Superior temporal gyrus (tissue), 1 donor: ENCODE results near the gene KRTAP16-1.
"Not testable (repeated sequence)": the region's sequence is repeated elsewhere in the genome, so short reads cannot be mapped to it uniquely, and the experiment has no call there.

Experiments
- DNase-seq: peaks from one replicate; pipeline ENCODE4 v3.0.0-alpha.2; 2016; ENCODE audit errors: extremely low spot score

KRTAP16-1 gene

DNA sequence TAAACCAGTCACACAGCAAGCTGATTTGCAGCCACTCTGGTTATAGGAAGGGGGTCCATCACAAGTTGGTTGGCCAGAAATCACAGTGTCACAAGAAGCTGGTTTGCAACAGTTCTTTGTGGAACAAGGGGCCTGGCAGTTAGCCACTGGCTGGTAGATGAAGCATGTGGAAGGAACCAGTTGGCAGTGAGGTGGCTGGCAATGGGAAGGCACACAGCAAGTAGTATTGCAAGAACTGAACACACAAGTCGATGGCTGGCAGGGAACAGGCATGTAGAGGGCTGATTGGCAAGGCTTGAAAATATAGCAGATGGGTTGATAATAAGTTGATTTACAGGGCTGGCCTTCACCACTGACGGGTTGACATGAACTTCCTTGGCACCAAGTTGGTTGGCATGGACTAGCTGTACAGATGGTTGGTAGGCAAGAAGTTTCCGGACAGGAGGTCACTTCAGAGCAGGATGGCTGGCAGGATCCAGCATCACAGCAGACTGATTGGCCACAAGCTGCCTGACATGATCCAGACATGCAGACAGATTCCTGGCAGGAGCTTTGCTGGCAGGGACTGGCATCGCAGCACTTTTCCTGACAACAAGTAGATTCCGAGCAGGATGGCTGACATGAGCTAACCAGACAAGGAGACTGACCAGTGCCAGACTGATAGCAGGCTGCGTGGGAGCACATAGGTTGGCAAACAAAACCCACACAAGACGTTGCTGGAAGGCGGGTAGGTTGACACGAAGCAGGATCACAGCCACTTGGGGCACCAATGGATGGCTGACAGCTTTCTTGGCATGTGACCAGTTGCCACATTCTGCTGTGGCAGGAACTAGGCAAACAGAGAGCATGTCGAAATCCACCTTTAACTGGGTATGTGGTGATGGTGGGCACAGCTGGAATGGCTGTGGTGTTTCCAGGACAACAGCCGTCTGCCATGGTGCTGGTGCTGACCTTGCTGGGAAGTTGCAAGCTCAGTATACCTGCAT is 6.9 kb downstream of the KRTAP16-1 start, which contains the start of gene KRTAP29-1:
Gene KRTAP29-1, minus strand, starts transcription at position 936 of the 986 bp plus-strand sequence. Its CDS starts 0 bp downstream, at position 936.
- no peak for DNase-seq

- DNase-seq, result no peak
These were observed 7.8 kb downstream of the KRTAP16-1 start for GRCh38 chr17:41301204-41301790.

GRCh38 chr17:41298458-41299135 is 10.5 kb downstream of the KRTAP16-1 start:
- DNase-seq, result no peak

DNA sequence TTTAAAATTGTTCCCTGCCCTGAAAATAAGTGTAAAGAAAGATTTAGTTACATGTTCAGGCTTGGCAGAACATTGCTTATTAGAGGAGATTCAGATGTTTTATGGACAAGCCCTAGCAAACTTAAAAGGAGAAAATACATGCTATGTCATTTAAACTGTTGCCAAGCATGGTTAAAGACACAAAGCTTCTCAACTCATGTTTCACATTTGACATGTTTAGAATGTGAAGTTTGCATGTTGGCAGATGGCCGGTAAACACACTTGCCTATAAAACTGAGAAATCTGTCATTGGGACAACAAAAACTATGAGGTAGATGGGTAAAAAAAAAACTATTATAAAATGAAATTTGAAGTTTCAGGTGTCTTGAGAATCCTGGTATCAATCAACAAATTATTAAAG is 12.3 kb downstream of the KRTAP16-1 start:
- DNase-seq, result no peak

DNA sequence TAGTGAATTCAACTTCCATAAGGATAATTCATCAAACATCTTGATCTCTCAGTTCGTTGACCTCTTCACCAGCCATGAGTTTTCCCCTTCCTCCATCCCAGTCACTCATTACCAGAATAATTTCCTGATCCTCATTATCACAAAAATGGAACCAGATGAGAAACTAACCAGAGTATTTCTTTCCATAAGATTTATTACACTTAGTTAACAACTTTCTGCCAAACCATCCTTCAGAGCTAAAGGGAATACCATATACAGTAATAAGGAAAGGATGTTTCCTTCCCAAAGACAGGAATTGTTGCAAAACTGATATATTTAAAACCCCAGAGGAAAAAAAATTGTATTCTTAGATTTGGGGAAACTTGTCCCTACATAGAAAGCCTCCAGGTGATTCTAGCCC is 15.1 kb downstream of the KRTAP16-1 start:
- DNase-seq, result peak; percentile 1

GRCh38 chr17:41287050-41287449 is 22.1 kb downstream of the KRTAP16-1 start:
- peak; percentile 1 for DNase-seq

GRCh38 chr17:41284546-41284945 is 24.6 kb downstream of the KRTAP16-1 start:
- DNase-seq, result peak; percentile 1

DNA sequence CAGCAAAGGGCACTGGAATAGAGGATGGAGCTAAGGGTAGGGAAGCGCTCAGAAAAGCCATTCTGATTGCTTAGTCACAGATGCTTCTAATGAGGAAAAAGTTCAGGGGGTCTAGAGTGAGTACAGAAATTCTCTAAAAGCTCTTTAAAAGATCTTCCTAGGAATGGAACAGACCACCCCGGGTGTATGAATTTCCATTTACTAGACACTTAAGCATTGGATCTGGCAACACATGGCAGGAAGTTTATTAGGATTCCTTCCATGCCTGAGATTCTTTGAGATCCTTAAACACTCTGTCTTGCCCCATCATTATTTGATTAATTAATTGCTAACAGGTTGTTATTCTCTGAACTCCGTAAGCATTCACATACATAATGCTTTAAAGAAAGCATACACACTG is 25.1 kb downstream of the KRTAP16-1 start:
- DNase-seq, result peak; percentile 1

DNA sequence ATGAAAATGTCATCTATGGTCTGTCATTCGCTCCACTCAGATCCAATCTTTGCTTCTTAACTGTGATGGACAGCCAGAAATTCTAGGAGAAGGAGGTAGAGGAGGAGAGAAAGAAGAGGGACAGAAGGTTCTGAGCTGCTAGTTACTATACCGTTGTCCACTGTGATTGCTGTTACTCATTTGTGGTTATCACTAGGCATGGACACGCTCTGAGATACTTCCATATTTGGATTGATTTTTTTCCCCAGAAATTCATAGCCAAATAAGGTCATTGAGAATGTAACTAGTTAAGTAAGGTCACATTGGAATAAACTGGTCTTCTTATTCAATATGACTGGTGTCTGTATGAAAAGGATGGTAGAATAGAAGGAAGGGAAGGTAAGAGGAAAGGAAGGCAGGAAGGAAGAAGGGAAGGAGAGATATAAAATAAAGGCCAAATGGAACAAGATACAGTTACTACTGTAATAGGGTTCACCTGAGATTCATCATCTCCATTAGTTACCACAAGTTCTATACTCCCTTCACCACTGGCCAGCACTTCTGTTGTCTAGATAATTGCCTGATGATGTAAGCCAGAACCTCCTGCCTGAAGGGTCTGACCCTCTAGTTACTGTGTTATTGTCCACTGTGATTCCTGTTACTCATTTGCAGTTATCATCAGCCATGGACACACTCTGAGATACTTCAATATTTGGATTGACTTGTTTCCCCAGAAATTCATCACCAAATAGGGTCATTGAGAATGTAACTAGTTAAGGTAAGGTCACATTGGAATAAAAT is 30.7 kb downstream of the KRTAP16-1 start:
- peak; percentile 1 for DNase-seq

DNA sequence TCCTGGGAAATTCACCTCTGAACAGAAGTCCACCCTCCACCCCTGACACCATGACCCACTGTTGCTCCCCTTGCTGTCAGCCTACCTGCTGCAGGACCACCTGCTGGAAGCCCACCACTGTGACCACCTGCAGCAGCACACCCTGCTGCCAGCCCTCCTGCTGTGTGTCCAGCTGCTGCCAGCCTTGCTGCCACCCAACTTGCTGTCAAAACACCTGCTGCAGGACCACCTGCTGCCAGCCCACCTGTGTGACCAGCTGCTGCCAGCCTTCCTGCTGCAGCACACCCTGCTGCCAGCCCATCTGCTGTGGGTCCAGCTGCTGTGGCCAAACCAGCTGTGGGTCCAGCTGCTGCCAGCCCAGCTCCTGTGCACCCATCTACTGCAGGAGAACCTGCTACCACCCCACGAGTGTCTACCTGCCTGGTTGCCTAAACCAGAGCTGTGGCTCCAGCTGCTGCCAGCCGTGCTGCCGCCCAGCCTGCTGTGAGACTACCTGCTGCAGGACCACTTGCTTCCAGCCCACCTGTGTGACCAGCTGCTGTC is 33.4 kb downstream of the KRTAP16-1 start, which contains the start of gene KRTAP9-7:
Gene KRTAP9-7, plus strand, starts transcription at position 51 of the 543 bp plus-strand sequence. Its CDS starts 0 bp downstream, at position 51.
- DNase-seq, result peak; percentile 0

DNA sequence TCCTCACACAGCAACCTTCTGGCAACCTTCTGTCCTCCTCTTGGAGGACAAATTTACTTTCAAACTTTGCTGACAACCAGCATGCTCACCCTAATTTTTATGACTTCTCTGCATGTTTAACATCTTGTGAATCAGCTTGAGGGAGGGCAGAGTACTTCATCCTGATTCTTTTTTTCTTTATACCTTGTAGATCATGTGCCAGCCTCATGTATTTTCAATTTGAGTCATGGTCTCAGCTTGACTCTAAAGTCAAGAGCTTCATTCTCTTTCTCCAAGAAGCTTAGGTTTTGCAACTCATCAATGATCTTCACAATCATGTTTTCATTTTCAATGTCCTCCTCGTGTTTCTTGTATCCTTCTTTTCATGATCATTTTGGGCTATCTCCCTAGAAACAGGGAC is 37.3 kb downstream of the KRTAP16-1 start:
- no peak for DNase-seq

DNA sequence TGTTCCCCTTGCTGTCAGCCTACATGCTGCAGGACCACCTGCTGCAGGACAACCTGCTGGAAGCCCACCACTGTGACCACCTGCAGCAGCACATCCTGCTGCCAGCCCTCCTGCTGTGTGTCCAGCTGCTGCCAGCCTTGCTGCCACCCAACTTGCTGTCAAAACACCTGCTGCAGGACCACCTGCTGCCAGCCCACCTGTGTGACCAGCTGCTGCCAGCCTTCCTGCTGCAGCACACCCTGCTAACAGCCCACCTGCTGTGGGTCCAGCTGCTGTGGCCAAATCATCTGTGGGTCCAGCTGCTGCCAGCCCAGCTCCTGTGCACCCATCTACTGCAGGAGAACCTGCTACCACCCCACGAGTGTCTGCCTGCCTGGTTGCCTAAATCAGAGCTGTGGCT is 37.8 kb downstream of the KRTAP16-1 start:
- not testable (repeated sequence) for DNase-seq

GRCh38 chr17:41267711-41268110 is 41.4 kb downstream of the KRTAP16-1 start:
- no peak for DNase-seq

- DNase-seq, result no peak
These were observed 44.0 kb downstream of the KRTAP16-1 start, which contains the start of gene KRTAP9-6 for GRCh38 chr17:41265078-41265477. KRTAP9-6 (plus strand) TSS chr17:41265378; CDS start chr17:41265378, 0 bp downstream.

GRCh38 chr17:41264599-41264998 is 44.5 kb downstream of the KRTAP16-1 start:
- peak; percentile 1 for DNase-seq

- peak; percentile 0 for DNase-seq
These were observed 45.9 kb downstream of the KRTAP16-1 start for GRCh38 chr17:41263212-41263611.

DNA sequence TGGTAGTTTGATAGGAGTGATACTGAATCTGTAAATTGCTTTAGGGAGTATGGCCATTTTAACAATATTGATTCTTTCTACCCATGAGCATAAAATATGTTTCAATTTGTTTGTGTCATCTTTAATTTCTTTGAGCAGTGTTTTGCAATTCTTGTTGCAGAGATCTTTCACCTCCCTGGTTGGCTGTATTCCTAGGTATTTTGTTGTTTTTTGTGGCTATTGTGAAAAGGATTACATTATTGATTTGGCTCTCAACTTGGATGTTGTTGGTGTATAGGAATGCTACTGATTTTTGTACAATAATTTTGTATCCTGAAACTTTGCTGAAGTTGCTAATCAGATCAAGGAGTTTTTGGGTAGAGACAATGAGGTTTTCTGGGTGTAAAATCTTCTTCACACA is 50.7 kb downstream of the KRTAP16-1 start:
- DNase-seq, result peak; percentile 0
